Activated naive CD4-positive, alpha-beta T cell treated with anti-CD3 and anti-CD28 coated beads, Interleukin-2, amount 50 U/mL, for 16 hours (primary cell): ENCODE results near the gene GSE1.

ENCODE experiments used
- DNase-seq: peaks from one replicate; pipeline ENCODE4 v3.0.0-alpha.2; 2020

GSE1 gene

DNA sequence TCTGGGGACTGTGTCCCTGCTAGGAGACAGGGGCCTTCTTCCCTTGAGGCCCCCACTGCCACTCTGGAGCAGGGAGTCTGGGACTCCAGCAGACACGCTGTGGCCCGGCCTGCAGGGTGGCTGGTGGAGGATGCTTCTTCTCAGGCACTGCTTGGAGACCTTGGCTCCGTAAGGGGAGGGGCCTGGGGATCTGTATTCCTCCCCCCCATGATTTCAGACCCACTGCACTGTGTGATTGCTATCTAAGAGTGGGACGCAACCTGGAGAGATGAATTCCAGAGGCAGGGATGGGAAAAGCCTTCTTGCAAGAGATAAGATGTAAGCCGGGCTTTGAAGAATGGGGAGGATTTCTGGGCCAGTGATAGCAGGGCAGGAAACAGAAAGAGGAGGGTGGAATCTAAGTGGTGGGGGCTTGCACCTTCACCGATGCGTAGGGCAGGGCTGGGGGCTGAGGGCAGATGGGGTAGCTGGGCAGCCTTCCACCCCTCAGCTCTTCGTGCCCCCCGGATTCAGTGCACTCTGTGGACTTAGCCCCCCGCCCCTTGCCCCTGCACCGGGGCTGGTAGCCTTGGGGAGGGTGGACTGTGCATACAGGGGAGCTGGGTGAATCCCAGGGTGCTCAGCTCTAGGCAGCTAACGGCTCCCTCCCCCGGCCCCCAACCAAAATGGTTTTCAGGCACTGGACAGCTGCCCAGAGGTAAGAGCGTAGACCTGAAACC, 5.2 kb upstream of the GSE1 start:
- DNase-seq = no peak

DNA sequence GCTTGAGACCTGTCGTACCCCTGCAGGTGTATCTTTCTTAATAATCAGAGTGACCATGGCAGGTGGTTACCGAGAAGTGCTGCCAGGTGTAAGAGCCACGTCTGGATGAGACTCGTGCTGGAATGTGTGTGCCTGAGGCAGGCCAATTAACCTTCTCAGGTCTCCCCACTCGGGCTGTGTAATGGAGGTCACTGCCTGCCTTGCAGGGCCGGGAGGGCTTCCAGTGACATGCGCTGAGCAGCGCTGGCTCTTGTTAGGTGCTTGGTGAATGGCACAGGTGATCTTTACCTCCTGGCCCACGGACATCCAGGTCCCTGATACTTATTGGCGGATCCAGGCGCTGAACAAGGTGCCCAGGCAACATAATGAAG, 4.6 kb upstream of the GSE1 start:
- DNase-seq = no peak

DNA sequence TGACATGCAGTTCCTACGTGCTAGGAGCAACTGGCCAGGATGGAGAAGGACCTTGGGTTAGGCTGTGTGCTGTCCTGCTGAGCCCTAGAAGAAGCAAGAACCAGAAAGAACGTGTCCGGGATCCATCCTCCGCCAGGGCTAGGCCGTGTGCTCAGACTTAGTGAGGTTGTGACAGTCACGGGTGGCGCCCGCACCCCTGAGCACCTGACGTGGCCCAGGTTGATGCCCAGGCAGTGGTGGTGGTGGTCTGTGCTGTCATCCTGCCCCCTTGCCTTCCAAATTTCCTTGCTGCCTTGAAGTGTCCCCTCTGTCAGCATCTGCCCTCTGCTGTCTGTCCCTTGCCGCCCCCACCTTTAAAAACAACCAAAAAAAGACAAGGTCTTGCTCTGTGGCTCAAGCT, 4.2 kb upstream of the GSE1 start:
- no peak for DNase-seq

DNA sequence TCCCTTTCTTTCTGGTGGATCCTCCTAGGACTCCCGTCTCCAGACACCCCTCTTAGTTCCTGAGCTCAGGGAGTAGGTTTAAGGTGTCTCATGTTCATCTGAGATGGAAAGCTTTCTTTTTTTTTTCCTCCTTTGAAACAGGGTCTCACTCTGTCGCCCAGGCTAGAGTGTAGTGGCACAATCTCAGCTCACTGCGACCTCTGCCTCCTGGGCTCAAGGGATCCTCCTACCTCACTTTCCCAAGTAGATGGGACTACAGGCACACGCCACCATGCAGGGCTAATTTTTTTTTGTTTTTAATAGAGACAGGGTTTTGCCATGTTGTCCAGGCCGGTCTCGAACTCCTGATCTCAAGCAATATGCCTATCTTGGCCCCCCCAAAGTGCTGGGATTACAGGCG, 3.6 kb upstream of the GSE1 start:
- DNase-seq = no peak

DNA sequence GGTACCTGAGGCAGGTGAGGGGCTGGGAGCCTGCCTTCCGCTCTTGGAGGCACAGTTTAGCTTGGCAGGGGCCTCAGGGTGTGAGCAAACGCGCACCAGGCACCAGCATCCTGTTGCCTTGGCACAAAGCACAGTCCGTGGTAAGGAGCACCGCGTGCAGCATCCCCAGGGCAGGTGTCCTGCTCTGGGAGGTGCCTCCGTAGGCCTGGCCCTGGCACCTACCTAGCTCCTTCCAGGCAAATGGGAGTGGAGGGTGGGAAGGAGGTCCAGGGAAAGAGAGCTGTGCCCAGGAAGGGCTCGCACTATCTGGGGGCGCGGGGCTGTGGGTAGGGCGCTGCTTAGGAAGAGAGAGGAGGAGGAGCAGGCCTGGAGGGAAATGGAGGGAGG, 3.1 kb upstream of the GSE1 start:
- no peak for DNase-seq

DNA sequence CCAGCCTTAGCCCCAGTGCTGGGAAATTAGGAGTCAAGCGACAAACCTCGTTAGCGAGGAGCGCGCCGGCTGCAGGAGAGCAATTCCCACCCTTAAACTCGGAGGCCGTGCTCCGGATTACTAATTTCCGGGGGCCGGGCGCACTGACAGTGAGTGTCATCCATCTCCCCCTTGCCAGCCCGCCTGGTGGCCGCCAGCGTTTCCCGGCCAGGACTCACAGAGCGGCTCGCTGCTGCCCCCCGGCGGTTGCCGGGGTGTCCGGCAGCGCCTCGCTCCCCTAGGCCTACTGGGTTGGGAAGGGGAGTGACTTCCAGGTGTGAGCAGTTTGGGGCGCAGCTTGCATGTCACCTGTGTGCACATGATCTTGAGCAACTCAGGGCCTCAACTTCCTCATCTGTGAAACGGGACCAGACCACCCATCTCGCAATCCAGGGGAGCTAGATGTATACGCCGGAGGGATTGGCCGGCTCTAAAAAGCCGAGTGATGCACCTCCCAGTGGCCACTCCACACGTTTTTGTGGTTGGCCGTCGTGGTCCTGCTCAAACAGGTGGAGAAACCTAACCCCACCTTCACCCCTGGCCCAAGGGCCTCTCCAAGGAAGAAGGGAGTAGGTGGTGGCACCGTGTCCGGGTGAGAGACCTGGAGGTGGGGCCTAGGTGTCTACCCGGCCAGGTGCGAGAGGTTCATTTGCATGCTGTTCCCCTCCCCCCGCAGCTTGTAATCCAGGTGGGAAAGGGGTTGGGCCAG, 2.5 kb upstream of the GSE1 start:
- peak; percentile 88 for DNase-seq

DNA sequence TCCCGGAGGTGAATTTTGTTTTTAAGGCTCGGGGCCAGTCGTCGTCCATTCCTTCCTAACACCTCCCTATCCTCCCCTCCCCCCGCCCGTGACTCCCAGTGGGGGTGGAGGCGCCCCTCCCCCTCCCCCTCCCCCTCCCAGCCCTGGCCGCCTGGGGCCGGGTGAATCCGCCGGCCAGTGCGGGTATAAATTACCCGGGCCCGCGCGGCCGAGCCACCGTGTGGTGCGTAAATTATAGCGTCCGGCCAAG, 2.0 kb upstream of the GSE1 start:
- DNase-seq = no peak

DNA sequence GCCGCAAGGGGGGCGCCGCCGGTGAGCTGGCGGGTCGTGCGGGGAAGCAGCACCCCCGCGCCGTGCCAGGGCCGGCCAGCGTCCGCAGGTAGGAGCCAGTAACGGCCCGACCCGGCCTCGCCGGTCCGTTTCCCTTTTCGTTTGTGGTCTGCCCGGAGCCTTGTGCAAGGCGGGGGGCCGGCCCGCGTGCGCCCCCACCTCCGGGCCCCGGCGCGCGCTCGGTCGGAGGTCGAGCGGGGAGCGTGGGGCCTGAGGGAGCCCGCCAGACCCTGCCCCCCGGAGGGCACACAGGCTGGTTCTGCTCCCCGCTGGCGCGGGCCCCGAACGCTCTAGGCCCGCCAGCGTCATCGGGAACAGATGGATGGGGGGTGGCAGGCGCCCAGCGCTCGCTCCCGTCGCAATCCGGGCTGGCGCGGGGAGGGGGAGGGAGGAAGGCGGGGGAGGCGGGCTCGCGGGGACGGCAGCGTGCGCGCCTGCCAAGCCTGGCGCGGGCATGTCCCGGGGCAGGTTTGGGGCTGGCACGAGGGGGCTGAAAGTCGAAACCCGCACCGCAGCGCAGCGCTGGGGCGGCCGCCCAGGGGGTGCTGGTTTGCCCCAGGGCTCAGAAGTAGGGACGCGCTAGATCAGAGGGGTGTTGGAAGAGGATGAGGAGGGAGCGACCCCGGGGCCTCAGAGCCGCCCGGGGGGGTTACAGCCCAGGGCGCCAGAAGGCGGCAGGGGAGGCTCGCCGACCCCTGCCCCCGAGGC, 1.5 kb upstream of the GSE1 start:
- DNase-seq = peak; percentile 39

DNA sequence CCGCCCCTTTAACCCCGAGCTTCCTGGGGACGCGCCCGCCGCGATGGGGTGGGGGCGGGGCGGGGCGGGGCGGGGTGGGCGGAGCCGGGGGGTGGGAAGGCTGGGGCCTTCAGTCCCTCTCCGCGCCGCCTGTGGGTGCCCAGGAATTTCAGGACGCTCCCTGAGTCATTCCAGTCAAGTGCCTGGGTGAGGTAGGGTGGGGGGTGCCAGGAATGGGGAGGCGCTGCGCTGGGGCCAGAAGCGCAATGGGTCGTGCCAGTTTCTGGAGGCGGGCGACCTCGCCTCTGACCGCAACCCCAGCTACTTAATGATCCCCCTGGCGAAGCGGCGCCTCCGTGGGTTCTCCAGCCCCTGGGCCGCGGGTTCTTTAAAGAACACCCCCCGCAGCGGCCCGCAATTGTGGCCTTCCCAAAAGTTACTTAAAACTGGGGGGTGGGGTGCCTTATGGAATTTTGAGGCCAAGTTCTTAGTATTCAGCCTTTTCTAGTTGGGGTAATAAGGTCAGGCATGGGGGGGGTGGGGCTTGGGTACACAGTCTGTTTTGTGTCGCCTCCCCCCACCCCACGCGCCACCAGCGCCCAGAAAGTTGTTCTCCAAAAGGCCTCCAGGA, 826 bp upstream of the GSE1 start:
- DNase-seq = no peak

DNA sequence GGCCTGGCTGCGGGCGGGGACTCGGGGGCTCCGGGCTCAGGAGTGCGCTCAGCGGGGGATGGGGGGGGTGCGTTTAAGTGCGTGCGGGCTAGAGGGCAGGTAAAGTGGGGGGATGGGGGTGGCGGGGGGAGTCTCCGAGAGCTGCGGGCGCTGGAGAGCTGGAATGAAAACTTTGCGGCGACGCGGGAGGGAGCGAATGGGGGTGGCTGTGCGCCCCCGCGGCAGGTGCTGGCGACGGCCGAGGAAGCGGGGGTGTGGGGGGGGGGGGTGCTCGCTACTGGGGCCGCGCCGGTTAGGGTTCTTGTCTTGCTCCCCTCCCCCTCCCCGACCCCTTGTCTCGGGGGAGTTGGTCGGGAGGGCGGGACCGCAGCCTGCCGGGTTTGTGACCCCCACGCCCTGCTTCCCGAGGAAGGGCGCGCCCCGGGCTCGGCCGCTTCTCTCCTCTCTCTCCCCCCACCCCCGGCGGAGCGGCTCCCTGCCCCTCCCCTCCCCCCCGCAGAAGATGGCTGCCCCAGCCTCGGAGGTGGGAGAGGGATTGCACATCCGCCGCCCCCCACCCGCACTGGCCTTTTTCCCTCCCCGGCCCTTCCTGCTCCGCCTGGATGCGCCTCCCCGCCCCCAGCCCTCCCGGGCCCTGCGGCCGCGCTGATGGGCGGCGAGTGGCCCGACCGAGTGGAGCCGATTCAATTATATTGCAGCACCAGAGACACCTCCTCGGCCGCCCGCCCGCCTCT, 649 bp downstream of the GSE1 start:
- DNase-seq = no peak

DNA sequence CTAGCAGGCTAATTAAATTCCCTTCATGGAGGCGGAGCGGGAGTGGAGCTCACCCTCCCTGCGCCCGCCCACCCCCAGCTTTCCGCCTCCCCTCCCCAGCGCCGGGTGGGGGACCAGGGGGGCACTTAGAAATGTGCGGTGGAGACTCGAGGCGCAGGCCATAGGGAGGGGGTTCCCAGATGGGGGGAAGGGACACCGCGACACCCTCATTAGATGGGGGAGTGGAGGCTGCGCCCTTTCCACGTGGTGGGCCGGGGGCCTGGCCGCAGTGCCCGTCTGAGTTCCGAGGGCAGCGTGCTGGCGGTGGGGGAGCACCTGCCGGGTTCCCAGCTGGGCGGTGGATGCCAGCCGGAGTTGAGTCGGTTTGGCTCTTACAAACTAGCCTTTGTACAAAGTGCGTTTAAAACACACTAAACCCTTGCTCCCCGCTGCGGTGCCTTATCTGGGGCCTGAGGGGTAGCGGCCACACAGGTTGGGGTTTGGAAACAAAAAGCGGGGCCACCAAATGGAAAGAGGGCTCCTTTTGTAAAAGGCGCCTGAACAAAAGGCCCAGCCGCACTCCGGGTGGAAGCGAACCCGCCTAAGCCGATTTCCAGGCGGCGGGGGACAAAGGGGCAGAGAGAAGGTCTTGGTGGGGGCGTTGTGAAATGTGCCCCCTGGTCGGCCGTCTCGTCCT, 1.4 kb downstream of the GSE1 start:
- no peak for DNase-seq

DNA sequence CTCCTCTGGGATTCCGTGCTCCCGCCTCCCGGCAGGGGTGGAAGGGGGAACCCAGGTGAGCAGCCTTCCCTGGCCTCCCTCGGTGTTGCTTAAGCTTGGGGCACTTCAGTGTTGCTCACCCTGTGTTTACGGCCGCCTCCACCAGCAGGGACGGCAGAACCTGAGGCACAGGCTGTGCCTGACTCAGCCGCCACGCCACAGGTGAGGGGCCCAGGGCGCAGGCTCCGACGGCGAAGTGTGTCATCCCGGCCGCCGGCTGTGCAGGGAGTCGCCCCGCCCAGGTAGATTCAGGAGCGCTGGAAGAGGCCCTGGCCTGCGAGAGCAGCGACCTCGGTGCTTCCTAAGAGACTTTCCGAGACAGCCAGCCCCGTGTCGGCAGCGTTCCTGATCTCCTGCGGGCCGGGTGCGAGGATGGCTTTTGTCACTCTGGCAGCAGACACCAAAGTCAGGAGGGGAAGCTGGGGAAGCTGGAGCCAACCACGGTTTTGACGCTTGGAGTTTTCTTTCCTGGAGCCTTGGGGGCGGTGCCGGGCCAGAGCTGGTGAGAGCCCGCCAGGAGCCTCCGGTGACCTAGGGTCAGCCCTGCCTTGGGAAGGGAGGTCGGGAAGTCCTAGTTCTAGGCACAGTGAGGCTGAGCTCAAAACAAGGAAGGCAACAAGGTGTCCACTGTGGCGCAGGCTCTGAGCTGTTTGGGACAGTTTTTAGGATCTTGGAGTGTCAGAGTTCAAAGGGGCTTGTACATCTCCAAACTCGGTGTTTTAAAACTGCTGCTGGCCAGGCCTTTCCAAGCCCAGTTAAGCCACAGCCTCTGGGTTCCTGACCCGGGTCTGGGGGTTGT, 2.1 kb downstream of the GSE1 start:
- DNase-seq = peak; percentile 63

DNA sequence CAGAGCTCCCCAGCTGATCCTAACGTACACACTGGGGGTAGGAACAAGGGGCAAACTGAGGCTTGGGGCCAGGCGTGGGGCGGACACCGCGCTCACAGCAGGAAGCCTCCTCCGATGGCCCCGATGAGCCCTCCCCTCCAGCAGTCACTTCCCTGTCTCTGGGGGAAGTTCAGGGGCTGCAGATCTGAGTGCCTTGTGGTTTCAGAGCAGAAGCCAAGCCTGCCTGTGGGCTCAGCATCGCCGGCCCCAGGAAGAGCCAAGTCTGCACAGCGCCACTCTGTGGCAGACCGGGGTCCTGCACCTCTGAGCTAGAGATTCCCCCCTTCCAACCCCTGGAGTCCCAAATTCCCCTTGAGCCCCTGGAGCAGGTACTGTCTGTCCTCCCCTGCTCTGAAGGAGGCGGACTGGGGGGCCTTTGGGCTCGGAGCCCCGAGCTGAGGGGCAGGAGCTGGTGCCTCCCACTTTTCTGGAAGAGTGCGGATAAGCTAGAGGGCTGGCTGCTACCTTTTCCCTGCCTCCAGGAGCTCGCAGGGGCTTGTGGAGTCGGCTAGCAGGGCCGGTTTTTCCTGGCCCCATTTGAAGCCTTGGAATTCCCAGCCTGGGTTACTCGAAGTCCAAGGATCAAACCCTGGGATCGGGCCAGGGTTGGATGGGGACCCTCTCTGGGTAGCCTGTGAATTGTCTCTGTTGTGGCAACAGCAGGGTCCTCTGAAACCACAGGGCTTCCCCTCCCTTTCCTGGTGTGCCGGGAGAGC, 2.9 kb downstream of the GSE1 start:
- DNase-seq = peak; percentile 77

DNA sequence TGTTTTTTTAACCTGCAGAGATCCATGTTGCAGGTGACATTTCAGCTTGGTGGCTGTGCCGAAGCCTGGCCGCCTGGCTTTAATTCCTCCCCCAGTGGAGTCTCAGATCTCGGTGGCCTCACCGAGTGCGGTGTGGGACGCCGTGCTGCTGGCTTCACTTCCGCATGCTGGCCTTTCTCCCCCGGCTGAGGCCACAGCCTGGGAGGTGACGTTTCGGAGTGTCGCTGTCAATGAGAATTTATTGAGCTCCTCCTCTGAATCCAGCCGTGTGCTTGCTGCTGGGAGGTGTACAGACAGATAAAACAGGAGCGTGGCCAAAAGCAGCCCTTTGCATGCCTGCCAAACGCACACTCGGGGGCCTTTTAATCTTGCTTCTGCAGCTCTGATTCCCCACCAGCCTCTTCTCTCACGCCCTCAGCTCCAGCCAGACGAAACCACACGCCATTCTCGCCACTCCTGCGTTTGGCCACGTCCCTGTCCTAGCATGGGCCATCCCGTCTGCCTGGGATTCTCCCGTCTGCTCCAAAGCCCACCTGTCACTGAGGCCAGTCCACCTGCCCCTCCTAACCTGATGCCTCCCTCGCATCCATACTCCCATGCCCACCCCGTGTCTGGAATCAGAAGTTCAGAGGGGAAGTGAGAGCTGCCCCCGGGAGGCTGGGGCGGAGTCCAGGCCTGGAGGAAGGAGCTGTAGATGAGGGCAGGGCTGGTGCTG, 3.6 kb downstream of the GSE1 start:
- no peak for DNase-seq

DNA sequence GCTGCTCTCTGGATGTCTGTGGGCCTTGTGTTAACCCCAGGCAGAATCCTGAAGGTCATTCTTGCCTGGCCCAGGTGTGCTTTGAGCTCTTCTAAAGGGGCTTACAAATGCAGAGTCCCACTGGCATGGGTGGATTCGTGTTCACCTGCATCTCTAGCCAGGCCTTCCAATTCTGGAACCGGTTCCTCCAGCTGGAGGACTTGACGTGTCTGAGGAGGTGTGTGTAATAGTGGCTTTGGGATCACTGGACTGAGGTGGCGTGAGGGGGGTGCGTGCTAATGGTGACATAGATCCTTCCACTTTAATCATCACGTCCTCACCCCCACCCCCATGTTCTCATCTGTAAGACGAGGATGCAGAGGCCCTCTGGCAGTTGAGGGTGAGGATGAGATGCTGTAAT, 4.8 kb downstream of the GSE1 start:
- no peak for DNase-seq

DNA sequence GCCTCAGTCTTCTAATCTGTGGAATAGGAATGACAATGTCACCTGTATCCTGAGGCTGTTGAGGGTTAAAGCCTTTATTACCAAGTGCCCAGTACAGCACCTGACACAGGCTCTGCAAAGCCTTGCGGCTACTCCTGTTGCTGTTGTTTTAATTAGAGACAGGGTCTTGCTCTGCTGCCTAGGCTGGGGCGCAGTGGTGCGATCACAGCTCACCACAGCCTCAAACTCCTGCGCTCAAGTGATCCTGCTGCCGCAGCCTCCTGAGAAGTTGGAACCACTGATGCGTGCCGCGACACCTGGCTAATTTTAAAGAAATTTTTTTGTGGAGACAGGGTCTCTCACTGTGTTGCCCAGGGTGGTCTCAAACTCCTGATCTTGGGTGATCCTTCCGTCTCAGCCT, 5.4 kb downstream of the GSE1 start:
- no peak for DNase-seq

DNA sequence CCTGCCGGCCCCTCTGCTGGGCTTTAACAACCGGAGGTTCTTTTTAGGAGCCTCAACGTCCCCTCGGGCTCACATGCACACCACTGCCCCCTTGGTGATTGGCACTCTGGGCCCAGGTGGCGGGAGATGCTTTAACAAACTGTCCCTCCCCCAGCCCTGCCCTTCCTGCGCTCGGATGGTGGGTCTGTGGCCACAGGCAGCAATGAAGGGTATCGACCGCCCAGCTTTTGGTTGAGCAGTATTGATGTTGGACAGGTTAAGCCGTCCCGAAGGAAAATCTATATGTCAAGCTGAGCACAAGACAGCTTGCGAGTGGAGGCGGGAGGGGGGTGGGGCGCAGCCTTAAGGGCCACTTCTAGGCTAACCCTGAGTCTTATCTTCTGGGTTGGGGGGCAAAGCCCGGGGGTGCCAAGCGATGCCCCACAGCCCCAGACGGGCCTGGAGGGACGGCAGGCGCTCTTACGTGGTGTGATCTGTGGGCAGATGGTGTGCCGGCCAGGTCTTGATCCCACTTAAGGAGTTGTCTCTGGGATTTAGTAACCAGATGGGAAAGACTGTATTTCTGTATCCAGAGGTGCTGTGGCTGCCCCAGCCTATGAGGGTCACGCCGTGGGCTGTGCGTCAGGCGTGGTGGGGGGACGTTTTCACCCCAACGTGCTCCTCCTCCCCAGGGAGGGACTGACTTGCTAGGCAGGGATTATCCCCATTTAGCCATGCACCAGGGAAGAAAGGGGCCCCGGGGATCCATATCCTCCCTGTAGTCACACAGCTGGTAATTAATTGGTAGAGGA, 6.2 kb downstream of the GSE1 start:
- no peak for DNase-seq

DNA sequence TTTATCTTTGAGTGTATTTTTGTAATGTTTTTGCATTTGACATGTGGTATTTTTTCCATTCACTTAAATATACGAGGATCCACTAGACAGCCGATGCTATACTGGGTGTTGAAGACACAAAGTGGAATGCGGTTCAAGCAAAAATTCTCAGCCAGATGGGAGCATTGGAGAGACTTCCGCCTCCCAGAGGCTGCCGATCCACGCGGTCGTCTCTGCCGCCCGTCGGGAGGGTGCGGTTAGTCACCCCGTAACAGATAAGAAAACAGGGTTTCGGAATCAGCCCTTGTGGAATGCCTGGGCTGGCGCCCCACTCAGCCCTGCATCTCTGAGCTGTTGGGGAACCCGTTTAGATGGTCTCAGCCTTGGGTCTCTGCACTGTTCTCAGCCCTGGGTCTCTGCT, 7.3 kb downstream of the GSE1 start:
- DNase-seq = no peak

DNA sequence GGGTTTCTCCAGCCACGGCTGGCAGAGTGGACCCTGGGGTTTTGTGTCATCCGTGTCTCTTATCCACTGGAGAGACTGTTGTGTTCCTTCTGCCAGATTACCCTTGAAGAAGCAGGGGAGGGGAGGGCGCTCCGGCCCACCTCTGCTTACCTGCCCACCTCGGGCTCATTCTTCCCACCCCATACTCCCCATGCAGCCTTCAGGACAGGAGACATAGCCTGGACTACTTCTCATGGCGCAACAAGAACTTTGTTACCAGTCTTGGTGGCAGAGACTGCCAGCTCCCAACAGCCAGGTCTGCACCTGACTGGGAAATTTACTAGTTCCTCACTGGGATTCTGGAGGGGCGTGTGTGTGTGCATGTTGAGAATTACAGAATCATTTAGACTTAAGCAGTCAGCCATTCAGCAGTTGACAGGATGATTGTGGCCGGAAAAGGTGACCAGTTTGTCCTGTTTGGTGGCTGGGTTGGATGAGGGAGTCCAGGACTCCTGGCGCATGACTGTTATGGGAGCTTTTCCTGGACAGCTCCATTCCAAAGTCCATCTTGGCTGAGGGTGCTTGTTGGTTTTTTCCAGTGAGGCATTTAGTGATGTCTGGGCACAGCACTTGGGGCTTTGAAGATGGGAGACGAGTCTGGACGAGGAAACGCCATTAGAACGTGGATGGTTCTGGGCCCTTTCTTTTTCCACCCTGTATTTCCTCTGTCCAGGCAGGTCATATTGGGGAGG, 8.7 kb downstream of the GSE1 start:
- DNase-seq = no peak
